ENCODE results near the gene NRXN2.

The NRXN2 gene

GRCh38 chr11:64644647-64645275, 78.2 kb downstream of the NRXN2 start:
- no peak for DNase-seq

DNA sequence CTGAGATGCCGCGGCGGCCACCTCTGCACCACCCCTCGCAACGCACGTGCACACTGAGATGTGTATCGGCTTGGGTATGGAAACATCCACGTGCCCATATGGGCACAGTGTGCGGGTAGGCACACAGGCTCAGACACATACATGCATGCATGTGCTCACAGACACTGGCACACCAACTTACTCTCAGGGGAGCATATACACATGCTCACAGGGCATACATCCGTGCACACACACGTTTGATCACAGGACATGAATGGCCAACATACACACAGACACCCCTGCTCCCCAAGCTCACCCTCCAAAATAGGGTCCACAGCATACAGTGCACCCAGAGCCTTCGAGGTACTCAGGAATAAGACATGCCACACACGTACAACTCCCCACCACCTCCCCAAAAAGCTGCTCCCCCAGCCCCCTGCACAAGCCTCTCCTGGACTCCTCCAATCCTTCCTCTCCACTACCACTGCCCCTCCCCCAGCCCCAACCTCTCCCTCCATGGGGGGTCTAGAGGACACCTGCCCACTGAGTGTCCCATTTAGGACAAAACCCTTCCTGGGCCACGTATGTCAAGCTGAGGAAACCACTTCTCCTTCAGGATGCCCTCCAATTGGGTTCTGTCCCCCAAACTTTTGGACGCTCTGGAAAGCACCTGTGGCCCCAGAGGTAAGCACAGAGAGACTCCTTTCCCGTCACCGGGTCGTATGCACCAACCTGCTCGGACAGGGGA, 78.9 kb downstream of the NRXN2 start:
- no peak for DNase-seq

DNA sequence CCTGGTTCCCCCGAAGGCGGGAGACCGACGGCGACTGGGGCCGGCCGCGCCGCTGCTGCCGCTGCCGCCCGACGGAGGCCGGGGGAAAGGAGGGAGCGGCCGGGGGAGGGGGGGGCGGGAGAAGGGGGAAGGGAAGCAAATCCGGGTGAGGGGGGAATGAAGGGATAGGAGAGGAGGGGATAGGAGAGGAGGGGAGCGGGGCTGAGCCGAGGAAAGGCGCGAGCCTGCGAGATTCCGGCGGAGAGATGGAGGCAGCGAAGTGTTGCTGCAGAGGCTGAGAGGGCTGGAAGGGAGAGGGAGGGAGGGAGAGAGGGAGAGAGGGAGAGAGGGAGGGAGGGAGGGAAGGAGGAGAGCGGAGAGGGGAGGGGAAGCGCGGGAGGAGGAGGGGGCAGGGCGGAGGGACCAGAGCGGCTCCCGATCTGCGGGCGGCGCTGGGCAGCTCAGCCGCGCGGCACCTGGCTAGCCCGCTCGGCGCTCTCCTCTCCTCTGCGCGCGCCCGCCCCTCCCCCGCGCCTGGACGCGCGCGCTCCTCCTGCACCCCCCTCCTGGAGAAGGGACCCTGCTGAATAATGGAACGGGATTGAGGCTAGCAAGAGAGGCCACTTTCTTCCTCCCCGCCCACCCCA, 79.6 kb downstream of the NRXN2 start:
- DNase-seq = no peak

- DNase-seq = no peak
These were observed 80.1 kb downstream of the NRXN2 start for GRCh38 chr11:64642871-64643255.

- DNase-seq = no peak
These were observed 80.6 kb downstream of the NRXN2 start for GRCh38 chr11:64642418-64642735.

GRCh38 chr11:64641596-64642417, 81.2 kb downstream of the NRXN2 start:
- DNase-seq = no peak

- no peak for DNase-seq
These were observed 83.1 kb downstream of the NRXN2 start for GRCh38 chr11:64639885-64640284.

- DNase-seq = no peak
These were observed 84.2 kb downstream of the NRXN2 start for GRCh38 chr11:64638829-64639228.

GRCh38 chr11:64638018-64638665, 84.9 kb downstream of the NRXN2 start:
- no peak for DNase-seq

GRCh38 chr11:64637334-64638017, 85.5 kb downstream of the NRXN2 start:
- no peak for DNase-seq

- DNase-seq = no peak
These were observed 89.3 kb downstream of the NRXN2 start for GRCh38 chr11:64633555-64634159.

DNA sequence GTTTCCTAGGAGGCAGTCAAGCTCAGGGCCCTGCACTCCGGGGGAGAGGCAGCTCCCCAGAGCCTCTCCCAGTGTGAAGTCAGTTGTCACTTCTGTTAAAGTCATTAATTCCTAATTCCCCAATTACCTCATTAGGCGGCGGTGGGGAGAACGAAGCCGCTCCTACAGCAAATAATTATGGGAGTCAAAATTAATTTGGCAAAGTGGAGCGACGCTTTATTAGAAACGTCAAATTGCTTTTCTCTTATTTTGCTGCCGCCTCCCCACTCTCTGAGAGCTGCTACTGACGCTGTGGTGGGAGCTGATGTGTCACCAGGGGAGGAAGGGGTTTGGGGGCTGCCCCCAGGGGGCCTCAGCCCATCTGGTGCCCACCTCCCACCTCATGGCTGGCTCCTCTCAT, 90.3 kb downstream of the NRXN2 start:
- no peak for DNase-seq

DNA sequence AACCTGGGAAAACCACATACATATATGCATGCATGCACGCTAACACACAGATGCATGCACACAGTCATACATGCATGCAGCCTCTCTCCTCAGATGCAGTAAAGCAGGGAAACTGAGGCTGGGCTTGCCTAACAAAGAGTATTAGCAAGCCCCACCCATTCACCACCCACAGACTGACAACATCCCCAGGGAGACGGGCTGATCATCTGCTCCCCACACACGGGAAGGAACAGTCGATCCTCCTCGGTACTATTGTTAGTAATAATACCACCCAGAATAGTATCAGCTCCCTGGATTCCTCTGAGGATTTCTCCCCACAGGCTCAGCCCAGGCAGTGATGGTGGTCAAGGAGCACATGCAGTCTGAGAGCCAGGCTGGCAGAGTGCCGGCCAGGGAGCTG, 90.8 kb downstream of the NRXN2 start:
- DNase-seq = no peak

GRCh38 chr11:64631675-64632074, 91.3 kb downstream of the NRXN2 start:
- no peak for DNase-seq

DNA sequence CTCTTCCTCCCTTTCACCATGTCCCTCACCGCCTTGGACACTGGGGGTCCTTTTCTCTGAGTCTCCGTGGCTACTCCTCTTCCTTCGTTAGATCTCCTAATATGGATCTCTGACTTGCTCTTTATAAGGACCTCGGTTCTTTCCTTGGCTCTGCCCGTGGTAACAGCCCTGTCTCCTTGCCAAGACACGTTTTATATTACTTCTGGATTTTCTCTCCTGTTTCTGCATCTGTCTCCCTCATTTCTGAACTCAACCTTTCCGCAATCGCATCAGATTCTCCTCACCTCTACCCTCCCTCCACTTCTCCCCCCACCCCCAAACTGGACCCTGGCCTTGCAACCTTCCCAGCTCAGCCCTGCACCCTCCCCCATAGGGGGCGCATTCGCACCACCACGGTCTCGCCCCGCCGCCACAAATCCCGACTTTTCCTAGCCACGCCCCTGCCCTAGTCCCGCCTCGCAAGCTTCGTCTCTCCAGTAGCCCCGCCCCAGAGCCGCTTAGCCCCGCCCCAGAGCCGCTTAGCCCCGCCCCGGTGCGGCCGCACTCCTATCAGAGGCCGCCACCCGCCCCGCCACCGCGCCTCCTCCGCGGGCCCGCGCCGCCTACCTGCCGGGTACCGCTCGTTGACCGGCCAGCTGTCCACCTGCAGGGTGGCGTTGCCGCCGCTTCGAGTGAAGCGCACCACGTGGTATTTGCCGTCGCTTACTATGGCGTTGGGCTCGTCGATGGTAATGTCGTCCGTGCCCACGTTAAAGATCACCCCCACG, 93.0 kb downstream of the NRXN2 start:
- no peak for DNase-seq

- DNase-seq = no peak
These were observed 93.9 kb downstream of the NRXN2 start for GRCh38 chr11:64629103-64629502.

GRCh38 chr11:64628596-64628995, 94.4 kb downstream of the NRXN2 start:
- no peak for DNase-seq

DNA sequence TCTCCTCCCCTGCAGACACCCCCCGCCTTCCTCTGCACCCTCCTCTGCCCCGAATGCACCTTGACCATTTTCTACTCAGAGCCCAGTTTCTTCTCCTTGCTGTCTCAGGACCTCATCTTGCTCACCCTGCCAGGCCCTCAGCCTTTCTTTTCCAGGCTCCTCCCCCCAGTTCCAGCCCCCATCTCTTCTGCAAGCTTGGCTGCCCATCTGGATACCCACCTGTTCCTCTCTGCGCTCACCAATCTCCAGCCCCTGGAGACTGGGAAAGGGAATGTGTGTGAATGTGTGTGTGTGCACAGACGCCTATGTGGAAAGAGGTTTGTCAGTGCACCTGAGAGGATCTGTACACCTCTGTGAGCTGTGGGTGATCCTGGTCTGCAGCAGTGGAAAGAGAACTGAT, 95.6 kb downstream of the NRXN2 start:
- DNase-seq = no peak

GRCh38 chr11:64626637-64627036, 96.4 kb downstream of the NRXN2 start:
- no peak for DNase-seq

DNA sequence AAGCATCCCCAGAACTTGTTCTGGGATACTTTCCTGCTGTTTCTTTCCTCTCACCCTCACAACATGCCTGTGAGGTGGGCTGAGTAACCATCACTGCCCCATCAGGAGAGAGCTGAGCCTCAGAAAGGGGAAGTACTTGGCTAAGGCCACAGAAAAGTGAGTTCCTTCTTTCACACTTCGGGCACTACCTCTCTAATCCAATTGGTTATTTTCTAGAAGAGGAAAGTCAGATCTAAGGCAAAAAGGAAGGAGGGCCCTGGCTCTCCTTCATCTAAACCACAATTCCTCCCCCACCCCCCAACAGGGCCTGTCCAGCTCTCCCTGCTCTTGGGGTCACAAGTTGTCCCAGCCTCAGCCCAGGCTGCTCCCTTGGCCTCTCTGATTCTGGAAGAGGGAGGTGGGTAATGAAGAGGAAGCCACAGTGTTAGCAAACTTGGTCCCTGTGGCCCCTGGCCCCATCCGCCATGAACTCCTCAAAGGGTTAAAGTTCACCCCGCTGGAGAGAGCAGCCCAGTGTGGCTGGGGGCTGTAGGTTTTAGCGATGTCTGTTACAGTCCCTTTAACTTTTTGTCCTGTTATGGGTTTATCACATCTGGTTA, 98.0 kb downstream of the NRXN2 start:
- DNase-seq = no peak

DNA sequence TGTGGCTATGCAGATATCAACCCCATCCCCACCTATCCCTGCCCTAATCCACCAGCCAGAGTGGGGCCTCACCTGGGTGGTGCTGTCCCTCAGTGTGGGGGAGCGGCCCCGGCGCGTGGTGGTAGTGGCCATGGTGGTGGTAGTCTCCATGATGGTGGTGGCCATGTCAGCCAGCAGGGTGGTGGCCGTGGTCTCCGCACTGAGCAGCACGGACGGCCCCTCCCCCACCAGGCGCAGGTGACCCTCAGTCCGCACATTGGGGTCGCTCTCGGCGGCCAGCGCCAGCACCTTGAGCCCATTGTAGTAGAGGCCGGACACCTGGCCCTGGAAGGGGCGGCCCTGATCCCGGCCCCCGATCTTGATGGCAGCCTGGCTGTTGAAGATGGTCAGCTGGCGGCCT, 100.3 kb downstream of the NRXN2 start:
- DNase-seq = no peak
